ENCODE measurements around the gene SPG21. TPM values are rescaled to one million over a fixed set of nuclear protein-coding genes. Genes with fewer than 3 reads are reported as not detected.

Gene SPG21
- total and polyA plus RNA-seq, 2 of the 8 experiments (the other 6 are each of a cell fraction or from before 2014, with no cell fraction given), result 67.3 to 72.7 TPM

- no peak for TF ChIP-seq CHD7 (IDR thresholded peaks at IDR 0.05; ENCODE audit: insufficient replicate concordance, low read length)
- TF ChIP-seq USF2 (IDR thresholded peaks at IDR 0.05; ENCODE audit: low read length), result no peak
- TF ChIP-seq SAP30 (IDR thresholded peaks at IDR 0.05; ENCODE audit: insufficient read depth, insufficient replicate concordance, low read length), result no peak
- TF ChIP-seq PHF8 (conservative IDR thresholded peaks at IDR 0.05; ENCODE audit: low read depth, low read length), result no peak
Measured at GRCh38 chr15:64949383-64950186, 40.1 kb downstream of the SPG21 start (continued).

Measured in H1 (cell line).